ENCODE measurements around the gene RALGAPA2. TPM values are rescaled to one million over a fixed set of nuclear protein-coding genes. Genes with fewer than 3 reads are reported as not detected.

The RALGAPA2 gene
- total RNA-seq, 3 donors from 2014 or later = 34.6 to 74.1 (median 46.0) TPM

DNA sequence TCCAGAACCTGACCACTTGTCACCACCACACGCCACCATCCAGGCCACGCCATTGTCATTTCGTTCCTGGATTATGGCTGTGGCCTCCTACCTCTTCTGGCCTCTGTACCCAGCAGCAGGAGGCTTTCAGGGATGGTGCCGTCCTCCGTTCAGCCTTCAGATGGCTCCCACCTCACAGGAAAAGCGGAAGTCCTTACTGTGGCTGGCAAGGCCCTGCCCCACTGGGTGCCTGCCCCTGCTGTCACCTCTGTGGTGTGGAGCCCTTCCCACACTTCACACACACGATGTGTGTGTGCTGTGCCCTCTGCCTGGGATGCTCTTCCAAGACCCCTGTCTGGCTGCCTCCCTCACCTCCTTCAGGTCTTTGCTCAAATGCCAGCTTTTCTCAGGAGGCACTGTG is 275.1 kb downstream of the RALGAPA2 start:
- no peaks in the 10 kb centered on the region for H3K9me3 ChIP-seq
- no peak overlapping the region for H3K4me3 ChIP-seq
- H3K27me3 ChIP-seq = no peaks in the 10 kb centered on the region
- DNase-seq (ENCODE audit: low spot score in 2 of 2) = no peak
- no peaks in the 10 kb centered on the region for H3K36me3 ChIP-seq
- no peak overlapping the region for H3K27ac ChIP-seq
- TF ChIP-seq POLR2AphosphoS5 (IDR thresholded peaks at IDR 0.05) = no peak
- no peak for TF ChIP-seq POLR2A (IDR thresholded peaks at IDR 0.05)
- TF ChIP-seq CTCF (IDR thresholded peaks at IDR 0.05) = no peak
- intact Hi-C loops (cut with DNase I; ENCODE audit: low total_unique reads) = no loop called here
- no peaks in the 10 kb centered on the region for H3K4me1 ChIP-seq

DNA sequence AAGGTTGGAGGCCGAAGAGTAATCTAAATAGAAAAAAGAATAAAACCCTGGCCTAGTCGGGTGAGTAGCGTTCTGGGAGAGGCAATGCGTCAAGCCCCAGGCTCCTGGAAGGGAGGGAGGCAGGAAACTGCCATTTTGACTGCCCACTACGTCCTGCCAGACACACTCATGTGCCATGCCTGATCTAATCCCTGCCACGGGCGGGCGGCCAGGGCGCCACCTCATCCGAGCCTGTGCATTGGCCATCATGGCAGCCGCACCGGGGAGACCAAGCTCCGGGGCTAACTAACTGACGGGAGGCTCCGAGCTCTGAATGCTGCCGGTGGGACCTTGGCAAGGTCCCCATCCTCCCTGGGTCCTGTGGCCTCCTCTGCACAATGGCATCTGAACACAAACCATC is 275.8 kb downstream of the RALGAPA2 start:
- no peaks in the 10 kb centered on the region for H3K36me3 ChIP-seq
- intact Hi-C loops (cut with DNase I; ENCODE audit: low total_unique reads) = no loop called here
- no peak for TF ChIP-seq CTCF (IDR thresholded peaks at IDR 0.05)
- TF ChIP-seq POLR2A (IDR thresholded peaks at IDR 0.05) = no peak
- TF ChIP-seq POLR2AphosphoS5 (IDR thresholded peaks at IDR 0.05) = no peak

GRCh38 chr20:20435453-20435852 is 277.0 kb downstream of the RALGAPA2 start:
- DNase-seq (ENCODE audit: low spot score in 2 of 2) = no peak
- Histone ChIP-seq H3K36me3 (no peaks in the 10 kb centered on the region), H3K4me1 (no peaks in the 10 kb centered on the region), H3K27ac (no peak overlapping the region), H3K4me3 (no peak overlapping the region), H3K9me3 (no peaks in the 10 kb centered on the region), H3K27me3 (no peaks in the 10 kb centered on the region)
- no peak for TF ChIP-seq POLR2AphosphoS5 (IDR thresholded peaks at IDR 0.05)
- TF ChIP-seq POLR2A (IDR thresholded peaks at IDR 0.05) = no peak
- TF ChIP-seq CTCF (IDR thresholded peaks at IDR 0.05) = no peak
- intact Hi-C loops (cut with DNase I; ENCODE audit: low total_unique reads) = no loop called here

More for the DNA sequence above, 275.8 kb downstream of the RALGAPA2 start:
- Histone ChIP-seq H3K4me3 (no peak overlapping the region), H3K27me3 (no peaks in the 10 kb centered on the region), H3K9me3 (no peaks in the 10 kb centered on the region), H3K4me1 (no peaks in the 10 kb centered on the region), H3K27ac (no peak overlapping the region)
- DNase-seq (ENCODE audit: low spot score in 2 of 2) = no peak

GRCh38 chr20:20432618-20433286 is 279.7 kb downstream of the RALGAPA2 start:
- intact Hi-C loops (cut with DNase I; ENCODE audit: low total_unique reads) = no loop called here
- TF ChIP-seq POLR2AphosphoS5 (IDR thresholded peaks at IDR 0.05) (no peak), CTCF (IDR thresholded peaks at IDR 0.05) (no peak), POLR2A (IDR thresholded peaks at IDR 0.05) (no peak)
- no peaks in the 10 kb centered on the region for H3K27me3 ChIP-seq
- no peak overlapping the region for H3K4me3 ChIP-seq
- no peaks in the 10 kb centered on the region for H3K36me3 ChIP-seq
- H3K27ac ChIP-seq = no peak overlapping the region
- no peak for DNase-seq (ENCODE audit: low spot score in 2 of 2)
- H3K4me1 ChIP-seq = no peaks in the 10 kb centered on the region
- no peaks in the 10 kb centered on the region for H3K9me3 ChIP-seq

DNA sequence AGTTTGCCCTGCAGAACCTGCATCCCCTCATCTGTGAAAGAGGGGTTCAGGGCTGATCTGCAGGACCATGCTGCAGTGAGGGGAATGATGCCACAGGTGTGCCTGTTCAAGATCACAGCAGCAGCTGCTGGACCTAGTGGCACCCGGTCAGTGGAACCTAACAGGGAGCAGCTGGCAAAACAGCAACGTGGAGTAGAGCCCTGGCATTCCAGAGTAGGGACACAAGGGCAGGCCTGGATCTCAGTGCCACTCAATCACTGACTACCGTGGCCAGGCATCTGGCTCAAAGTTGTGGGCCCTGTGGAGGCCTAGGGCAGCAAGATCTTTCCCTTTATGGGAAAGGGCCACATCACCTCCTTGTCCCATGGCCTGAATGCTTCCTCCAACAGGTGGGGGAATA is 282.4 kb downstream of the RALGAPA2 start:
- intact Hi-C loops (cut with DNase I; ENCODE audit: low total_unique reads) = no loop called here
- TF ChIP-seq POLR2AphosphoS5 (IDR thresholded peaks at IDR 0.05) = no peak
- TF ChIP-seq CTCF (IDR thresholded peaks at IDR 0.05) = no peak
- no peak for TF ChIP-seq POLR2A (IDR thresholded peaks at IDR 0.05)

More for the DNA sequence above, 282.4 kb downstream of the RALGAPA2 start:
- H3K27me3 ChIP-seq = no peaks in the 10 kb centered on the region
- DNase-seq (ENCODE audit: low spot score in 2 of 2) = no peak
- no peaks in the 10 kb centered on the region for H3K36me3 ChIP-seq
- H3K4me3 ChIP-seq = no peak overlapping the region
- no peaks in the 10 kb centered on the region for H3K9me3 ChIP-seq
- H3K27ac ChIP-seq = no peak overlapping the region
- H3K4me1 ChIP-seq = no peaks in the 10 kb centered on the region

Data from breast epithelium (tissue), 4 donors.